Neural progenitor cell (in vitro differentiated cells): Measurements from ENCODE around the gene CEP95.
"Not testable (repeated sequence)": the region's sequence is repeated elsewhere in the genome, so short reads cannot be mapped to it uniquely, and the experiment has no call there.

ENCODE experiments used
- EZH2 ChIP-seq: fragments of 200-600 bp; sonication (generic); IDR thresholded peaks from 2 replicates; pipeline ENCODE4 v1.6.1; 2017; ENCODE audit warnings: antibody characterized with exemption, mild to moderate bottlenecking, moderate library complexity
- EZH2phosphoT487 ChIP-seq: fragments of 200-600 bp; sonication (generic); IDR thresholded peaks from 2 replicates; pipeline ENCODE4 v1.6.1; 2017; ENCODE audit warnings: antibody characterized with exemption
- TF ChIP-seq, protein P1 (sequence below): fragments of 200-600 bp; sonication (generic); IDR thresholded peaks from 2 replicates; pipeline ENCODE4 v1.5.1; 2017; ENCODE audit warnings: antibody characterized with exemption, mild to moderate bottlenecking

- not testable (repeated sequence) for TF ChIP-seq EZH2, EZH2phosphoT487
- TF ChIP-seq, protein P1, sequence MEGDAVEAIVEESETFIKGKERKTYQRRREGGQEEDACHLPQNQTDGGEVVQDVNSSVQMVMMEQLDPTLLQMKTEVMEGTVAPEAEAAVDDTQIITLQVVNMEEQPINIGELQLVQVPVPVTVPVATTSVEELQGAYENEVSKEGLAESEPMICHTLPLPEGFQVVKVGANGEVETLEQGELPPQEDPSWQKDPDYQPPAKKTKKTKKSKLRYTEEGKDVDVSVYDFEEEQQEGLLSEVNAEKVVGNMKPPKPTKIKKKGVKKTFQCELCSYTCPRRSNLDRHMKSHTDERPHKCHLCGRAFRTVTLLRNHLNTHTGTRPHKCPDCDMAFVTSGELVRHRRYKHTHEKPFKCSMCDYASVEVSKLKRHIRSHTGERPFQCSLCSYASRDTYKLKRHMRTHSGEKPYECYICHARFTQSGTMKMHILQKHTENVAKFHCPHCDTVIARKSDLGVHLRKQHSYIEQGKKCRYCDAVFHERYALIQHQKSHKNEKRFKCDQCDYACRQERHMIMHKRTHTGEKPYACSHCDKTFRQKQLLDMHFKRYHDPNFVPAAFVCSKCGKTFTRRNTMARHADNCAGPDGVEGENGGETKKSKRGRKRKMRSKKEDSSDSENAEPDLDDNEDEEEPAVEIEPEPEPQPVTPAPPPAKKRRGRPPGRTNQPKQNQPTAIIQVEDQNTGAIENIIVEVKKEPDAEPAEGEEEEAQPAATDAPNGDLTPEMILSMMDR = not testable (repeated sequence)
Measured at GRCh38 chr17:64466834-64467233, 39.9 kb upstream of the CEP95 start.
